Measurements from ENCODE around the gene TNRC6C. TPM values are rescaled to one million over a fixed set of nuclear protein-coding genes. Genes with fewer than 3 reads are reported as not detected.

Gene TNRC6C
- total RNA-seq, 1 donor, result 6.2 TPM

GRCh38 chr17:78048346-78049292 lies 90.1 kb downstream of the TNRC6C start:
- Histone ChIP-seq H2AFZ (ENCODE audit: low read length) (no peak overlapping the region), H3K27ac (ENCODE audit: low read depth, low read length) (no peak overlapping the region), H3K9me3 (ENCODE audit: low read depth, low read length) (no peaks in the 10 kb centered on the region), H3K4me3 (ENCODE audit: insufficient read depth, low read length) (no peak overlapping the region), H3K79me2 (ENCODE audit: insufficient read depth, low read length) (peaks cover 11% of the 10 kb centered on the region), H3K4me1 (ENCODE audit: insufficient read depth, low read length) (no peaks in the 10 kb centered on the region), H4K20me1 (ENCODE audit: insufficient read depth, low read length) (no peaks in the 10 kb centered on the region), H3K27me3 (ENCODE audit: insufficient read depth, low read length) (no peaks in the 10 kb centered on the region), H3K36me3 (ENCODE audit: insufficient read depth, low read length) (peaks cover 15% of the 10 kb centered on the region), H3K4me2 (ENCODE audit: insufficient read depth, low read length) (no peak overlapping the region)
- TF ChIP-seq, protein P1, sequence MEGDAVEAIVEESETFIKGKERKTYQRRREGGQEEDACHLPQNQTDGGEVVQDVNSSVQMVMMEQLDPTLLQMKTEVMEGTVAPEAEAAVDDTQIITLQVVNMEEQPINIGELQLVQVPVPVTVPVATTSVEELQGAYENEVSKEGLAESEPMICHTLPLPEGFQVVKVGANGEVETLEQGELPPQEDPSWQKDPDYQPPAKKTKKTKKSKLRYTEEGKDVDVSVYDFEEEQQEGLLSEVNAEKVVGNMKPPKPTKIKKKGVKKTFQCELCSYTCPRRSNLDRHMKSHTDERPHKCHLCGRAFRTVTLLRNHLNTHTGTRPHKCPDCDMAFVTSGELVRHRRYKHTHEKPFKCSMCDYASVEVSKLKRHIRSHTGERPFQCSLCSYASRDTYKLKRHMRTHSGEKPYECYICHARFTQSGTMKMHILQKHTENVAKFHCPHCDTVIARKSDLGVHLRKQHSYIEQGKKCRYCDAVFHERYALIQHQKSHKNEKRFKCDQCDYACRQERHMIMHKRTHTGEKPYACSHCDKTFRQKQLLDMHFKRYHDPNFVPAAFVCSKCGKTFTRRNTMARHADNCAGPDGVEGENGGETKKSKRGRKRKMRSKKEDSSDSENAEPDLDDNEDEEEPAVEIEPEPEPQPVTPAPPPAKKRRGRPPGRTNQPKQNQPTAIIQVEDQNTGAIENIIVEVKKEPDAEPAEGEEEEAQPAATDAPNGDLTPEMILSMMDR (IDR thresholded peaks at IDR 0.05; ENCODE audit: extremely low read depth, low read depth, low read length), result no peak
- no peak for DNase-seq (ENCODE audit: insufficient read length, low spot score, missing footprints)

- H3K36me3 ChIP-seq (ENCODE audit: insufficient read depth, low read length), result peaks cover 21% of the 10 kb centered on the region
- no peaks in the 10 kb centered on the region for H3K4me1 ChIP-seq (ENCODE audit: insufficient read depth, low read length)
- H4K20me1 ChIP-seq (ENCODE audit: insufficient read depth, low read length), result no peaks in the 10 kb centered on the region
- H2AFZ ChIP-seq (ENCODE audit: low read length), result no peak overlapping the region
- peaks cover 11% of the 10 kb centered on the region for H3K79me2 ChIP-seq (ENCODE audit: insufficient read depth, low read length)
- DNase-seq (ENCODE audit: insufficient read length, low spot score, missing footprints), result no peak
- no peaks in the 10 kb centered on the region for H3K27me3 ChIP-seq (ENCODE audit: insufficient read depth, low read length)
- H3K4me3 ChIP-seq (ENCODE audit: insufficient read depth, low read length), result no peak overlapping the region
- no peak overlapping the region for H3K27ac ChIP-seq (ENCODE audit: low read depth, low read length)
- no peaks in the 10 kb centered on the region for H3K9me3 ChIP-seq (ENCODE audit: low read depth, low read length)
- TF ChIP-seq, protein P1 (IDR thresholded peaks at IDR 0.05; ENCODE audit: extremely low read depth, low read depth, low read length), result no peak
- H3K4me2 ChIP-seq (ENCODE audit: insufficient read depth, low read length), result no peak overlapping the region
These were observed 91.1 kb downstream of the TNRC6C start for GRCh38 chr17:78049609-78050008.

DNA sequence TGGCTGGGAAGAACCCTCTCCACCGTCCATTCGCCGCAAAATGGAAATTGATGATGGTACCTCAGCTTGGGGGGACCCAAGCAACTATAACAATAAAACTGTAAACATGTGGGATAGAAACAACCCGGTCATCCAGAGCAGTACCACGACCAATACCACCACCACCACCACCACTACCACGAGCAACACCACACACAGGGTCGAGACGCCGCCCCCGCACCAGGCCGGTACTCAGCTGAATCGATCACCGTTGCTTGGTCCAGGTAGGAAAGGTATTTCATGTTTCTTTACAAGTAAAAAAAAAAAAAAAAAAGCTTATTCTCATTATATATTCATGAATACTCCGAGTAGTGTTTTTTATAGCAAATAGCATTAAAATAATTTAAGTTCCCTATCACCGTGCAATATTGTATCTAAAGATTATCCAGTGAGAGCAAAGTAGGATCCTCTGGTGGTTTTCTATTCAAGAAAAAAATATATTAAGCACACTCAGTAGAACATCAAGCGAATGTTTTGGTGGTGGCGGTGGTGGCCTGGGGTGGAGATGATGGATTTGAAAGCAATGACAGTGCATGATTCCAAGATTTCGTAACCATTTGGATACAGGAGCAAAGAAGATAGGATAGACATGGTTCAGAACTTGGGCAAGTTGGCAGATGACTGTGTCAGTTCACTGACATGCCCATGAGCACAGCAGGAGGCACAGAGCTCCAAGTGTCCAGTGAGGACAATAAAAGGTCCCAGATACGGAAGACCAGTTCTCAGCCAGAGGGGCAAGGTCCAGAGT lies 92.9 kb downstream of the TNRC6C start:
- H3K9me3 ChIP-seq (ENCODE audit: low read depth, low read length), result no peaks in the 10 kb centered on the region
- peaks cover 26% of the 10 kb centered on the region for H3K36me3 ChIP-seq (ENCODE audit: insufficient read depth, low read length)
- TF ChIP-seq, protein P1 (IDR thresholded peaks at IDR 0.05; ENCODE audit: extremely low read depth, low read depth, low read length), result no peak

More for the DNA sequence above, 92.9 kb downstream of the TNRC6C start:
- peaks cover 4% of the 10 kb centered on the region for H3K79me2 ChIP-seq (ENCODE audit: insufficient read depth, low read length)
- H3K27ac ChIP-seq (ENCODE audit: low read depth, low read length), result no peak overlapping the region
- no peaks in the 10 kb centered on the region for H3K4me1 ChIP-seq (ENCODE audit: insufficient read depth, low read length)
- no peak overlapping the region for H3K4me3 ChIP-seq (ENCODE audit: insufficient read depth, low read length)
- H3K27me3 ChIP-seq (ENCODE audit: insufficient read depth, low read length), result no peaks in the 10 kb centered on the region
- no peak overlapping the region for H2AFZ ChIP-seq (ENCODE audit: low read length)
- no peak overlapping the region for H3K4me2 ChIP-seq (ENCODE audit: insufficient read depth, low read length)
- H4K20me1 ChIP-seq (ENCODE audit: insufficient read depth, low read length), result peaks cover 4% of the 10 kb centered on the region
- DNase-seq (ENCODE audit: insufficient read length, low spot score, missing footprints), result no peak

All from osteoblast (primary cell).